ELF-1 (cell line): ENCODE data around the gene STK10.
"Not testable (repeated sequence)": the region's sequence is repeated elsewhere in the genome, so short reads cannot be mapped to it uniquely, and the experiment has no call there.

Experiments
- DNase-seq: peaks from one replicate; pipeline ENCODE4 v3.0.0-alpha.2; 2016; ENCODE audit warnings: low read depth, low spot score

Gene STK10

DNA sequence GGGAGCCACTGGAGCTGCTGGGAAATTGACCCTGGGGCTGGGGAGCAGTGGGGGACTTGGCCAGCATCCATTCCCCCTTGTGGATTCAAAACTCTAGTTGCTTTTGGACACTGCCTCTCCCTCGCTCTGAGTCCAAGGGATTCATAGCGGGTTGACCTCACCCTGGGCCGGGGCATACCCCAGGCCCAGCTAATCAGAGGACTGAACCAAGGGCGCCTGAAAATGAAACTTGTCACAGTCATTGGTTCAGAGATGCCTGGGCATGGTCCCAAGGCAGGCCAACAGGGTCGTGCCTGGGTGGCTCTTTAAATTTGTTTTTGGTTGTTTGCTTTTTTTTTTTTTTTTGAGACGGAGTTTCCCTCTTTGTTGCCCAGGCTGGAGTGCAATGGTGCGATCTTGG is 22.6 kb downstream of the STK10 start:
- no peak for DNase-seq

DNA sequence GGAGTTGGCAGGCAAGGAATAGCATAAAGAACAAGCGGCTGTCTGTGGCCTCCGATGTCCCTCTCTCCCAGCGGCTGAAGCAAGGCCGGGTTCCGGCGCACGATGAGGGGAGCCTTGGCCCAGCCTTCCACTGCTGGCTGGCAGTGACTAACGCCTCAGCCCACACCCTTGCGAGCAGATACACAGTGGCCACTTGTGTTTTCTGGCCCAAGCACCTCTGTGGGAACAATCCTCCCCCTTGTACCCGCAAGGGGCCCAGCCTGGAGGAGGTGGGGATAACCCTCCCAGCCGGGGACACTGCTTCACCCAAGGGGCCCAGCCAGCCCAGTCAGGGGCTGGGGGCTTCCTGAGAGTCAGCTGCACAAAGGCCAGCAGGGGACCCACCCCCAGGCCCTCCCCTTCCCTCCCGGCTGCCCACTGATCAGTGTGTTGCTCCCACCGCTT is 23.2 kb downstream of the STK10 start:
- no peak for DNase-seq

DNA sequence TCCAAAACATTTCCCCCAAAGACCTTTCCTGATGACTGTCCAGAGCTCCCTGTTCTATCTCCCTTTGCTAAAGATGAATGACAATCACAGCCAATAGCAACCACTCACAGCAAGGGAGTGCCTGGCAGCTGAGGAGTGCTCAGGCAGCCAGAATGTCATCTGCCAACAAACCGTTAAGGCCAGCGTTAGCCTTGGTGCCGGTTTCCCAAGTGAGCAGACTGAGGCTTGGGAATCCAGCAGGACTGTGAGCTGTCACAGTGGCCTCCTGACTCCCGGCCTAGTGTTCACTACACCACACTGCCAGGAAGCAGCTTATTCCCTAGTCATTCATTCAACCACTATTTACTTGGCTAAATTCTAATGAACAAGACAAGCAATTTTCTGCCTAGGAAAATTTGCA is 24.7 kb downstream of the STK10 start:
- DNase-seq, result no peak

DNA sequence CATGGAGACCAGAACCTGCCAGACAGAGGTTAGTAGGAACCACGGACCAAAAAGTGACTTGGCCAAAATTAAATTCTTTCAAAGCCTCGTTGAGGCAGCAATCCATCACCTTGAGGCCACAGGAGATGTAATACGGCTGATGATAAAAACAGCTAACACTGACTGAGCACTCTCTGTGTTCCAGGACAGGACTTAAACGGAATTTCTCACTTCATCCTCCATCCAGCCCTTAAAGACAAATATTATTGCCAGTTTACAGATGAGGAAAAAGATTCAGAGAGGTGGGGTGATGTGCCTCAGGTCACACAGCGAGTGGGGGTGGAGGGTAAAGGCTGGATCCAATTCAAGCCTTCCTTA is 25.1 kb downstream of the STK10 start:
- DNase-seq, result no peak

DNA sequence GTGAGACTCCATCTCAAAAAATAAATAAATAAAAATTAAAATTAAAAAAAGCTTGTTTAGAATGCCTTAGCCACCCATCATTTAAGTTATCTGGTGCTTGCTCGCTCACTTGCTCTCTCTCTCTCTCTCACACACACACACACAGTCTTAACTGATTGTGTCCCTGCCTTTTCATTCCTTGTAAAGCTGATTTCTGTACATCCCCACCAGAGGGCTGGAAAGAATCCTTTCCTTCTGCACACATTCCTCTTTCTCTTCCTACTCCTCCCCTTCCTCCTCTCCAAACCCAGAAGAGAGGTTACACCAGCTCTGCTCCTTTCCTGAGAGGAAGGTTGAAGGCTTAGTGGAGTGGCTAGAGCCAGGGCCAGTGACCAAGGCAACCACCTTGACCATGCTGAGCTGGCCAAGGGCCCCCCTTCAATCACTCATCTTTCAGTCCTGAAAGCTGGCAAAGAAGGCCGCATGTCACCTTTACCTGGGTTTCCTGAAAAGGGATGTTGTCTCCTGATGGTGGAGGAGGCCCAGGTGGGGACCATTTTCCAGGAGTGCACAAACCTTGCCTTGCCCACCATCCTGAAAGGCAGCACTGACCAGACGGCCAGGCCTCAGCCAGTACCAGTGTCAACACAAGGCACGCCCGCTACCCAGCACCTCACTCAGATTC is 25.6 kb downstream of the STK10 start:
- DNase-seq, result no peak

DNA sequence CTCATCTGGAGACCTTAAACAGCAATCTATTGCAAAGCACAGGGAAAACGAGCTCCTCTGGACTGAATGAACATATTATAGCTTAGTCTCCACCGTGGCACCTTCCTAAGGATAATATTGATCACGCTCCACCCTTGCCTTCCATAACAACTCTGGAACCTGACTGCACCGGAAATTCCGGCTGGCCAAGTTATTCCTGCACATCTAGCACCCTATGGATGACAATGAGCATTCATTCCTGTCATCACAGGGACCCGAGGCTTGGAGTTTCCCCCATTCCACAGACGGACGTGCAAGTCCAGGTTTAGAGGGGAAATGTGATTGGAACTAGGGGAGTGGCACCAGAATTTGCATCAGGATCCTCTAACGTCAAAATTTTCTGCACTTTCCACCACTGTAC is 27.5 kb downstream of the STK10 start:
- no peak for DNase-seq

DNA sequence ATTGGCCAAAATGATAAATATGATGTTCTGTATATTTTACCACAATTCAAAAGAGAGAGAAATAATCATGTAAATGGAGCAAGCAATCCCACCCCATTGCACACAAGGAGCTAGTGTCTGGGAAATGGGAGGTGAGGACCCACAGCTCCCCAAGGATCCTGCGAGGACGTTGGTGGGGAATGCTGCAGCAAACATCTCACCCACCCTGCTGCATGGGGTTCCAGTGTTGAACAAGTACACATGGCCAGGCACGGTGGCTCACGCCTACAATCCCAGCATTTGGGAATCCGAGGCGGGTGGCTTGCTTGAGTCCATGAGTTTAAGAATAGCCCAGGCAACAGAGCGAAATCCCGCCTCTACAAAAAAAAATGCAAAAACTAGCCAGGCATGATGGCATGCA is 29.0 kb downstream of the STK10 start:
- DNase-seq, result no peak

DNA sequence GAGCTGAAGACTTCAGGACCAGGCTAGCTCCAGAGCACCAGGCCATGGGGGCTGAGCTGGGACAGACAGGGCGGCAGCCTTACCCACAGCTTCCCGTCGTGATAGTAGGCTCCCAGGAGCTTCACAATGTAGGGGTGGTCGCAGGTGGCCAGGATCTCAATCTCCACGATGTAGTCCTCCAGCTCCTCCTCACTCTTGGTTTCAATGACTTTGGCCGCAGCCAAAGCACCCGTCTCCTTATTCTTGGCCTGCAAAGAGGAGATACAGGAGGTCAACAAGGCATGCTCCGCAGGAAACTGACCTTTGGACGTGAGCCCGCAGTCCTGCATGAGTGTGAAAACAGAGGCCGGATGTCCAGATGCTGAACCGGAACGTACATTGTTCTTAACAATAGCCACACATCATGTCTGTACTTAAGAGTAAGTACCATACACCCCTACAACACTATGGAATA is 31.5 kb downstream of the STK10 start:
- DNase-seq, result no peak

DNA sequence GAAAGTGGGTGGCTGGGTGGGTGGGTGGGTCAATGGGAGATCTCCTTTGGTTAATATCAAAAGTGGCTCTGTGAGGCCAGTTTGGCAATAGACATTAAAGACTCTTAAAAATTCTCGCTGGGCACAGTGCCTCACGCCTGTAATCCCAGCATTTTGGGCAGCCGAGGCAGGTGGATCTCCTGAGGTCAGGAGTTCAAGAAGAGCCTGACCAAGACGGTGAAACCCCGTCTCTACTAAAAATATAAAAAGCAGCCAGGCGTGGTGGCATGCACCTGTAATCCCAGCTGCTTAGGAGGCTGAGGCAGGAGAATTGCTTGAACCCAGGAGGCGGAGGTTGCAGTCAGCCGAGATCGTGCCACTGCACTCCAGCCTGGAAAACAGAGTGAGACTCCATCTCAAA is 32.9 kb downstream of the STK10 start:
- DNase-seq, result not testable (repeated sequence)

DNA sequence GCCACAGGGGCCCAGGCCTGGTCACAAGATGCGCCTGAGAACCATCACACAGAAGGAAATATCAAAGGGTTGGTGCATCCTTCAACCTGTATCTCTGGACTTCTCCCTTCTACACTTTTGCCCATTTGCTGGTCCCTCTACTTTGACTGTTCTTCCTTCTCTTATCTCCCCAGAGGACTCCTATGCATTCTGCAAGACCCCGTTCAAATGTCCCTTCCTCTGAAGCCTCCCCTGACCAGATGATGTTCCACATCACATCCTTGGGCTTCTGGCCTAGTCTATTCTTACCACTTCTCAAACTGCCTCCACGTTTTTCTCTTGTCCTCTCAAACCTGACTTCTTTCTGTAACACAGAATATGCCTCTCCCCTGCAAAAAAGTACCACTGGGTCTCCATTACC is 34.3 kb downstream of the STK10 start:
- no peak for DNase-seq

DNA sequence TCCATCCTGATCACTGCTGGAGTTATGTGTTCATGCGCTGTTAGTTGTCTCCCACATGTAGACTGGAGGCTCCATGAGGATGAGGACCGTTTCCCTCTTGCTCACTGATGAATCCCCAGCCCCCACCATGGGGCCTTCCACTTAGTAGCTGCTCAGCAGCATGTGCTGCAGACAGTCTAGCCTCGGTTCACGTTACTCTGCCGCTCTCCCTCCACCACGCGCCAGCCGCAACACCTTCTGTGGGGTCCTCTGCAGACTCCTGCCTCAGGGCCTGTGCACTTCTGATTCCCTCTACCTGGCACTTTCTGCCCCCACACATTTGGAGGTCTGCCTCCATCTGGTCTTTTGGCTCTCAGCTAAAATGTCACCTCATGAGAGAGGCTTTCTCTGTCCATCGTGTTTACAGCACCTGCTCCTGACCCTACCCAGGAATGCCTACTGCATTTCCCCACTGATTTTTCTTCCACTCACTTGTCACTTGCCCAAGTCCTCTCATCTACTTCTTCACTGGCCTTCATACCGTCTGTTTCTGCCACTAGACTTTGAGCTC is 36.3 kb downstream of the STK10 start:
- no peak for DNase-seq

DNA sequence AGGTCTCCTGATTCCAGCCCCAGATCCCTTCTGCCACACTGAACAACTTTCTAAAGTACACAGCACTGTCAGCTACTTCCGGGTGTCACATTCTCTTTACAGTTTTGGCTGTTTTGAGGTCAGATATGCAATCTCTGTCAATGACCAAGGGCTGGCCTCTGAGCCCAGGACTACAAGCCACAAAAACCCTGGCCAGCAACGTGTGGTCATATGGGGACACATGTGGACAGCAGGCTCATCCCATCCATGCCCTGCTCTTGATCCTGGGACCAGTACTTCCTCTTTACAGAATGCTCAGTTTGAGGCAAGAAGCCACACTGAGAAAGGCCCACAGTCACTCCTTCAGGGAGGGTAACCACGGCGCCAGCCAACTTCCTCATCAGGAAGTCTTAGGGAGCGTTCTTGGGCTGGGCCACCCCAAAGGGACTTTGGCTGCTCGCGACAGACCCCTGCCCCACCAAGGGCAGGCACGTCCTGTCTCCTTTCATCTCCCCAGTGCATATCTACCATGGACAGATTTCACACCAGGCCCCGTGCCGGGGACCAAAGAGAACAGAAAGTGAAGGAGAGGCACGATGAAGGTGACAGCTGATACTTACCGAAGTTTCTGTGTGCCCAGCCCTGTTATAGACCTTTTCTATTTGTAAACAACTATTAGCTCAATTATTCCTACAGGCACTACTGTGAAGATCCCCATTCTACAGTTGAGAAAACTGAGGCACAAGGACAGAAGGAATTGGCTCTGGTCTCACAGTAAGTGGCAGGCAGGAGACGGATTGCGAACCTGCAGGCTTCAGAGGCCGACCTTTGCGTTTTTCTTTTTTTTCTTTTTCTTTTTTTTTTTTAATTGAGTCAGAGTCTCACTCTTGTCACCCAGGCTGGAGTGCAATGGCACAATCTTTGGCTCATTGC is 37.3 kb downstream of the STK10 start:
- DNase-seq, result no peak

DNA sequence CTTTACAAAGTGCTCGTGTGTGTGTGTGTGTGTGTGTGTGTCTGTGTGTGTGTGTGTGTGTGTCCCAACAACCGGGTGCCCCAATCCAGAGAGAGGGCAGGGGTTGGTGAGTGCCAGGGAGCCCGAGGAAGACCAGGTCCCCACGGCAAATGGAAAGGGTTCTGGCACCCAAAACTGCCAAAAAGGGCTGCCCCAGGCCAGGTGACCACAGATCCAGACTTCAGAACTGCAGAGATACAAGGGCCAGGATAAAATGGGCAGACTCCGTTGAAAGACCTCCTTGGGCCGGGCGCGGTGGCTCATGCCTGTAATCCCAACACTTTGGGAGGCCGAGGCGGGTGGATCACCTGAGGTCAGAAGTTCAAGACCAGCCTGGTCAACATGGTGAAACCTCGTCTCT is 38.5 kb downstream of the STK10 start:
- DNase-seq, result not testable (repeated sequence)

DNA sequence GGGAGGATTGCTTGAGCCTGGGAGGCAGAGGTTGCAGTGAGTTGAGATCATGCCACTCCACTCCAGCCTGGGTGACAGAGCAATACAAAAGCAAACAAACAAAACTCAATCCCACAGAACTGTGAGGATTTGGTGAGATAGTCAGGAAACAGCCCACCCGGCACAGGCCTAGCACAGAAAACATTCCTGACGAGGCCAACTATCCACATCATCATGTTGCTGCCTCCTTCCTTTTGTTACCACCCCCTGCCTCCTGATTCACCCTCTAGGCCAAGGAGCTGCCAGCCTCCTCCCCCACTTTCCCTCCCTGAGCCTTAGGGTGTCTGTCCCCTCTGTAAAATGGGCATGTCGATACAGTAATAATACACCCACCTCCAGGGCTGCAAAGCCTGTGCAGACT is 39.0 kb downstream of the STK10 start:
- peak; percentile 66 for DNase-seq

DNA sequence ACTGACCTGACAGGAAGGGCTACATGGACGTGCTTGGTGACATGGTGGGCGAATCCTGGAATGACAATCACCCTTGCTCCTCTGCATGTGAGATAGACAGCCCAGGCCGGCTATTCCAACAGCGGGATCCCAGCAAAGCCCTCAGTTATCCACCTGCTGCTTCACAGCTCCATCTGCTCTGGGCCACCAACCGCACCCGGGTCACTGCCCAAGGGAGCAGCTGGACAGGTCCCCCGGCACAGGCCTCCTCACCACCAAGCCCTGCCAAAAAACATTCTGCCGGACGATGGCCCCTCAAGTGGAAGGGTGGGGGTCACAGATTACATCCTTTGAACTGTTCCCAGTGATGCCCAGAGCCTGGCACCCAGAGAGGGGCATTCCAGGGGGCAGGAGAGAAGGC is 39.6 kb downstream of the STK10 start:
- no peak for DNase-seq

DNA sequence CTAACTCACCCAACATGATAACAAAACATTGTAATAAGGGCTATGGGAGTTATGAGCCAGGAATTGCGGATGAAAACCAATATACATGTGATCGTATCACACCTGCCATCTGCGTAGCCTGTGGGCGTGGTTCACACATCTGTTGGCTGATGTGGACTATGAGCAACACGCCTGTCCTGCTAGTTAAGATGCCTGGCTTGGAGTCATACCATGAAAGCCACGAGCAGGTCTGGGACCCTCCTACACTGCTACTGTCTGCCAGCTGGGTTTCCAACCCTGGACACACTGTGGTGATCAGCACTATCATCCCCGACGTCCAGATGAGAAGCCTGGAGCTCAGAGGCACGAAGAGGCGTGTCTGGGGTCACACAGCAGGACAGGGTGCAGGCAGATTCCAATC is 40.2 kb downstream of the STK10 start:
- DNase-seq, result no peak

DNA sequence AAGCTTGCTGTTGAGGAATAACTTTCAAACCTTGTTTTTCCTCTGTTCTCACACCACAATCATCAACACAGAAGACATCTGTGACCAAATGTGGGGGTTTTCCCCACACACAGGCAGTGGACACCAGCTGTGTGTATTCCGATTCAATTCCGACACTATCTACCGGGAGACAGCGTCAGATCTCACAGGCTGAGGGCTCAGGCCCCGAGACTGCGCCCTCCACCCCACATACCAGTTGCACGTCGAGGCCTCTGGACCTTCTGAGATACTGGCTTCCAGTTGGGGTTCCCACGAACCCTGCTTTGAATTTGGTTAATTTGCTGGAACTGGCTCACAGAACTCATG is 41.3 kb downstream of the STK10 start:
- no peak for DNase-seq

DNA sequence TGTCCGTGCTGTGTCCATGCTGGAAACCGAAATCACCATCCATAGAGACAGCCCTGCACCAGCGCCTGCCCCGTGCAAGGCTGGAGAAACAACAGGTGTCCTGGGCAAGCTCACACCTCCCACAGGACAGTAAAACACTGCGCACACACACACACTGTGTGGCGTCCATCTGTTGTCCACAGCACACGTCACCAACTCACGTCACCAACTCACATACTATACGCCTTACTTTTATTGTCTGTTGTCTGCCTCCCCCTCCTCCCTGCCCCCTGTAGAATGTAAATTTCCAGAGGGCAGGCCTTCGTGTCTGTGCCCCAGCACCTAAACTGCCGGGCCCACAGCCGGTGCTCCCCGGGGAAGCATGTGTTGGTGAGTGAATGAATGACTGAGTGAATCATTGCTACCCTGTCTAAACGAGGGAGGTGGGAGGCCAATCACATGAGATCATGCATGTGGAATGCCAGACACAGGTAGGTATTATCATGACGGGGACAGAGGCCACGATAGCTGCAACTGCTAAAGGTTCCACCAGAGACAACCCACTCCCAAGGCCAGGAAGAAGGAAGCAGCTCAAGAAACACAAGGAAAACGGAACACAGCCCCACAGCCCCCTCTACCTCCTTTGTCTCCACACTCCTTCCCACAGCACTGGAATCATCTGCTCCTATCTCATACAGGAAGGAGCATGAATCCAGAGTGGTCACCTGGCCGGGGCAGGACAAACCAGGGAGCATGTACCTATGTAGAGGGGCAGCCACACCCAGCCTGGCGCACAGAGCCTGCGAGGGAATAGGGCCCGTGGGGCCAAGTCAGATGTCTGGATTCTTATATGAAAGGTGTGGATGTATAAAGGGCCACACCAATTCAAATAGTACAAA is 41.9 kb downstream of the STK10 start:
- peak; percentile 56 for DNase-seq

DNA sequence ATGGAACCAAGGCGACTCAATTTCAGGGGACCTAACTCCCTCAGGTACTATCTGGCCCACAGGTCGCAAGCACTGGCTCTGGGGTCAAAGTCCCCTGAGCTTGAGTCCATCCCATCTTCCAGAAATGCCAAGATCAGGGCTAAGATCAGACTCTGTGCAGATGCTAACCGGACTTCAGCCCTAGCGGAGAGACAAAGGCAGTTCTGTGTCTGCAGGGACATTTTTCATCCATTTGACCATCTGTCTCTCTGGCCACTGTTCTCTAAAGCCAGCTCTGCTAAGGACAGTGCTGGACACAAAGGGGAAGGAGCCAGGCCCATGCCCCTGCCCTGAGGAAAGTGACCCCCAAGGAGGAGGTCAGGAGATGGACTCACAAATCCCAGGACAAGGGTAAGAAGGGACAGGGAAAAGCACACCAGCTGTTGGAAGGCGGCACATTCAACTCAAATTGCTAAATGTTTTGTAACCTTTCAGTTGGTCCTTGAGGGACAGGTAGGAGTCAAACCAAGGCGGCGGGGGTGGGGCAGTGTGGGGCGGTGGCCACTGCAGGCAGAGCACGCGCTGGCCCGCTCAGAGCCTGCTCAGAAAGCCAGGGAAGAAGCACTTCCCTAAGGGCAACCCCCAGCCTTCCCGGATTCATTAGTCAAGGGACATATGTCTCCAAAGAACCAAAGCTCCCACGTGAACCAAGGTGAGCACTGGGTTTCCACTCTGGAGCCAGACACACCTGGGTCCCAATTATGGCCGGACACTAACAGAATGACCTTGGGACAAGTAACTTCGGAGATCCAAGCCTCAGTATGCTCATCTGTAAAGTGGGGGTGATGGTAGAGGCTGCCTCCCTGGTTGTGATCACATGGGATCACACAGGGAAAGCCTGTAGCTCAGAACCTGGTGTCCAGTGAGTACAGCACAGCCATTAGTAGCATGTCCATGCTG is 42.8 kb downstream of the STK10 start:
- DNase-seq, result no peak

DNA sequence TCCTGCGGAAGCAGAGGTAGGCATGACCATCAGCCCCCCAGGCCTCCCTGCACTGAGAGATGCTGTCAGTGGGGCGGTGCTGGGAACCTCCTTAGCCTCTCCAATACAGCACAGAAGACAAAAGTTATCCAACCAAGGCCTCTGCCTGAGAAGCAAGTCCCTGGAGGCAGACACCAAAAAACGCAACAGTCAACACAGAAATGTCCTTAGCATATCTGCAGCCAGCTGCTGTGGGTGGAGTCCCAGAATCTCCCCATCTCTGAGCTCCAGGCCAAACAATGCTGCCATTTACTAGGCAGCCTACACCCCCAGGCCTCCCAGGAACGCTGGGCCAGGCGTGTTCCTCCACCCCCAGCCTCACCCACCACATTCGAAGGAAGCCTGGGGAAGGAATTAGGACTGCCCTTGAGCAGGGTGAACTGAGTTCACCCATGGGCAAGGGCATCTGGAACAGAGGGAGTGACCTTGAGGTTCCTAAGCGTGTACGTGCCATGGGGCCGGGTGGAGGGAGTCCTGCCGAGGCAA is 43.7 kb downstream of the STK10 start:
- peak; percentile 90 for DNase-seq

DNA sequence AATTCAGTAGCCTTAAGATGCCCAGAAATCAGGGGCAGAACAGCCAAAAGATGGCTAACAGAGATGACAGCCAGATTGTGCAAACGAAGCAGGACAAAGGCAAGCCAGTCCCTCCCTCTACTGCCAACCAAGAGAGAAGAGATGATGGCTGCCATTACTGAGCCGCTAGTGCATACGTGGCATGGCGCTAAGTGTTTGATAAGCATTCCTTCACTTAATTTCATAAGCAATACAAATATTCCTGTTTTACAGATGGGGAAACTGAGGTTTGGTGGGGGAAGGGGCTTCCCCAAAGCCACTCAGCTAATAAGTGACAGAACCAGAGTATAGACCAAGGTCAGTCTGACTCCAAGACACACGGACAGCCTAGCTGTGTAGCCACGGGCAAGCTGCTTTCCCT is 44.1 kb downstream of the STK10 start:
- no peak for DNase-seq
